Measurements from ENCODE around the gene AGGF1.
"Not testable (repeated sequence)": the region's sequence is repeated elsewhere in the genome, so short reads cannot be mapped to it uniquely, and the experiment has no call there.

AGGF1 gene, protein sequence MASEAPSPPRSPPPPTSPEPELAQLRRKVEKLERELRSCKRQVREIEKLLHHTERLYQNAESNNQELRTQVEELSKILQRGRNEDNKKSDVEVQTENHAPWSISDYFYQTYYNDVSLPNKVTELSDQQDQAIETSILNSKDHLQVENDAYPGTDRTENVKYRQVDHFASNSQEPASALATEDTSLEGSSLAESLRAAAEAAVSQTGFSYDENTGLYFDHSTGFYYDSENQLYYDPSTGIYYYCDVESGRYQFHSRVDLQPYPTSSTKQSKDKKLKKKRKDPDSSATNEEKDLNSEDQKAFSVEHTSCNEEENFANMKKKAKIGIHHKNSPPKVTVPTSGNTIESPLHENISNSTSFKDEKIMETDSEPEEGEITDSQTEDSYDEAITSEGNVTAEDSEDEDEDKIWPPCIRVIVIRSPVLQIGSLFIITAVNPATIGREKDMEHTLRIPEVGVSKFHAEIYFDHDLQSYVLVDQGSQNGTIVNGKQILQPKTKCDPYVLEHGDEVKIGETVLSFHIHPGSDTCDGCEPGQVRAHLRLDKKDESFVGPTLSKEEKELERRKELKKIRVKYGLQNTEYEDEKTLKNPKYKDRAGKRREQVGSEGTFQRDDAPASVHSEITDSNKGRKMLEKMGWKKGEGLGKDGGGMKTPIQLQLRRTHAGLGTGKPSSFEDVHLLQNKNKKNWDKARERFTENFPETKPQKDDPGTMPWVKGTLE

GRCh38 chr5:77030097-77031071 lies at the start of gene AGGF1:
Gene AGGF1 (plus strand): TSS chr5:77030404. CDS start chr5:77030767, 363 bp downstream.
- DNase-seq (ENCODE audit: low spot score) = peak; percentile 91

- no peak for DNase-seq (ENCODE audit: low spot score)
These were observed 49.6 kb upstream of the AGGF1 start for GRCh38 chr5:76980518-76981144.

- no peak for DNase-seq (ENCODE audit: low spot score)
These were observed 47.8 kb upstream of the AGGF1 start for GRCh38 chr5:76982450-76982849.

DNA sequence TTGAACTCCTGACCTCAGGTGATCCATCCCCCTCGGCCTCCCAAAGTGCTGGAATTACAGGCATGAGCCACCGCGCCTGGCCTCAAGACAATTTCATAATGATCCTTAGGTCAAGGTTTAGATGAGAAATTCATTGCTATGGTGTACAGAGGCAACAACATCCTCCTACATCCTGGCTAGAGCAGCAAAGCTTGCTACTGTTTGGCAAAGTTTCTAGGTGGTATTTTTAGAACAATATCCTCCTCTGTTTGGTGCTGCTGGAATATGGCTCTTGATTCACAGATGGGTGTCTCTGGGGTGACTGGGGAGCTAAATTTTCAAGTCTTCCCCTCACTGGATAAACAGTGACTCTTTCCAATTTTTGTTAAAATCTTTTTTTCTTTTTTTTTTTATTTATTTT lies 46.7 kb upstream of the AGGF1 start:
- DNase-seq (ENCODE audit: low spot score) = no peak

DNA sequence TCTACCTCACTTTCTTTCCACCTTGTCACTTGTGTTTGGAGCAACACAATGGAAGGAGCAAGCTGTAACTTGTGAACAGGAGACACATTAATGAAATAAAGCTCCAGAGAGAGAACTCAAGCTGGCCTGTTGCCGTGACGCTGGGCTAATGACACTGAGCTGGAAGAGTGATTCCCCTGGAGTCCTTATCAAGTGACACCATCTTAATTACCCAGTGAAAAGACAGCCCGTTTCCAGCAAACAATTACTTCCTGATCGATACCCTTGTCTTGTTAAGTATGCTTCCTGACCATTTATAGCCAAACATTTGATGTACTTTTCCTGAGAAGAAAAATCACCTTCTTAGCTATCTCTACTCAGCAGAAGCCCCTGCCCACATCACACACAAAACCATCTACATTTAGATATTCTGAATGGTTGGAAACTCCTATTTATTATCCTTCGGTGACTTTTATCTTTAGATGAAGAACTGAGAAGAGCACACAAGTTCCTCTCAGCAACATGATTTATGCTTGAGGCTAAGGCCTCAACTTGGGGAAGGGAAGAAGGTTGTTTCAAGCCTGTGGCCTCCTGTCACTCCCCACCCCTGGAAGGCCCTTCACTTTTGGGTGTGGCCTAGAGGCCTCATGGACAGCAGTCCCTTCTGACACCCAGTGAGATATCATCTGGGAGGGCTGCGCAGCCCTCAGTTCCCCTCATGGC lies 43.2 kb upstream of the AGGF1 start:
- no peak for DNase-seq (ENCODE audit: low spot score)

DNA sequence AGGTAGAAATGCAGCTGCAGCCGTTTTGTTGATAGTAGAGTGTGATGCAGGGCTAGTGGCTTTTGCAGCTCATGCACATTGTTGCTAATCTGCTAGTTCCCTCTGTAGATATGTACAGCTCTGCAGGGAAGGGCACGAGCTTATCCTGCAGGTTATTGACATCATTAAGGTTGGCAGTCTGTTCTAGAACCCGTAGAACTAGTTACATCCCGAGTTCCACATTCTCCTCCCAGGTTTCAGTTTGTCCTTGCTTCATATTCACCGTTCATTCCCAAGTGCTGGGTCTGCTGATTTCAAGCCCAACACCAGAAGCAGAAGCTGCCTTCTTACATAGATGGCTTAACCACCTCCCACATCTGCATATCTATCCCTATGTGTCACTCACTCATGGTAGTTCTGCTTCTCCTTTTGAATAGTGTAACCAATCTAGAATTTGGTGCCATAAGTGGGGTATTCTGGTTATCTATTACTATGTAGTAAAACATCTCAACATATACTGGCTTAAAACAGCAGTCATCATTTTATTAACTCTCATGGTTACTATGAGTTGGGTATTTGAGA lies 39.2 kb upstream of the AGGF1 start:
- no peak for DNase-seq (ENCODE audit: low spot score)

GRCh38 chr5:76993436-76993835 lies 36.8 kb upstream of the AGGF1 start:
- DNase-seq (ENCODE audit: low spot score) = not testable (repeated sequence)

DNA sequence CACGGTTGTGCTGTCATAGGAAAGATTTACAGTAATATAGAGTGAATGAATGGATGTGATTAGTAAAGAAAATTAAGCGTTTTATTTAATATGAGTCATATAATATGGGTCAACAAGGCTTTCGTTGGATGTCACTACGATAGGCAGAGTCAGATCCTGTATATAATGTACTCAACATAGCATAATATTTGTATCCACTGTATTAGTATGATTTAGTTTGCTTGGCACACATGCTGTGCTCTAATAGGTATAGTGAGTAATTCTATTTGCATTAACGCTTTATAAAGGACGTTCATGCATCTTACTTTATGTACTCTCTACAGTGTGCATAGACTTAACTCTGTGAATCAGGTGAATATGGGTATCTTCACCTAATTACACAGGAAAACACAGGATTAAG lies 35.9 kb upstream of the AGGF1 start:
- no peak for DNase-seq (ENCODE audit: low spot score)

DNA sequence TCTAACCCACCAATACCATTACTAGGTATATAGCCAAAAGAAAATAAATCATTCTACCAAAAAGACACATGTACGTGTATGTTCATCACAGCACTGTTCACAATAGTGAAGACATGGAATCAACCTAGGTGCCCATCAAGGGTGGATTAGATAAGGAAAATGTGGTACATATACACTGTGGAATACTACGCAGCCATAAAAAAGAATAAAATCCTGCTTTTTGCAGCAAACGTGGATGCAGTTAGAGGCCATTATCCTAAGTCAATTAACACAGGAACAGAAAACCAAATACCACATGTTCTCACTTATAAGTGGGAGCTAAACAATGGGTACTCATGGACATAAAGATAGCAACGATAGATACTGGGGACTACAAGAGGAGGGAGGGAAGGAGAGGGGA lies 32.0 kb upstream of the AGGF1 start:
- DNase-seq (ENCODE audit: low spot score) = not testable (repeated sequence)

DNA sequence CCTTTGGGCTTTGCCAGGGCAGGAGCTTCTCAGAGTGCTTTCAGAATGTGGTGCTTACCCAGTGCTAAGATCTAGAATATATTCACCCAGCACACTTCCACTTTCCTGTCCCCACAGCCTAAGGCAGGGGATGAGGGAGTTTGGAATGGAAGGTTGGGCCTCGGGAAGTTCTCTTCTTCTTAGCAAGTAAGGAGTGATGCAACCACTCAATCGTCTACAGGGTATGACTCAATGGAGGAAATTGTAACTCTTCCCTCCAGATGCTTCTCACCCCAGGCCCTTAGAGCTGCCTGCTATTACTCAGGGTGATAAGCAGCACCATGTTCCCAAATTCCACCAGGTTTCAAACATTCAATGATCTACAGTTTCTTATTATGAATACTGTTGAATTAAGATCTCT lies 30.8 kb upstream of the AGGF1 start:
- peak; percentile 72 for DNase-seq (ENCODE audit: low spot score)

GRCh38 chr5:77003246-77003645 lies 27.0 kb upstream of the AGGF1 start:
- no peak for DNase-seq (ENCODE audit: low spot score)

GRCh38 chr5:77006124-77006523 lies 24.1 kb upstream of the AGGF1 start:
- no peak for DNase-seq (ENCODE audit: low spot score)

GRCh38 chr5:77008413-77008812 lies 21.8 kb upstream of the AGGF1 start:
- DNase-seq (ENCODE audit: low spot score) = no peak

DNA sequence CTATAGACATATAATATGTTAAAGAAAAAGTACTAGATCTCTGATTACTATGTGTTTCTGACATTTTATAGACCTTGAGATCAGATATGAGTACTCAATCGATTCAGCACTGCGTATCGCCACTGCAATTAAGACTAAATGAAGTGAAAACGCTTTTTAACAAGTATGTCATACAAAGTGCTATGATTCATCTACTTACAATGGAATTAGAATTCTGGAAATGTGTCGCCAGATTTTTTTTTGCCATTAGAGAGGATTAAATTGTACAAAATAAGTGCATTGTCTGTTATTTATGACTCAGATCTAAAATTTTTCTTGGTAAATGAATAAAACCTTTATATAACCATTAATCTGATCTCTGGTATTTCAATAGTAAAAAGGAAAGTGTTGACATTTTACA lies 20.0 kb upstream of the AGGF1 start:
- no peak for DNase-seq (ENCODE audit: low spot score)

DNA sequence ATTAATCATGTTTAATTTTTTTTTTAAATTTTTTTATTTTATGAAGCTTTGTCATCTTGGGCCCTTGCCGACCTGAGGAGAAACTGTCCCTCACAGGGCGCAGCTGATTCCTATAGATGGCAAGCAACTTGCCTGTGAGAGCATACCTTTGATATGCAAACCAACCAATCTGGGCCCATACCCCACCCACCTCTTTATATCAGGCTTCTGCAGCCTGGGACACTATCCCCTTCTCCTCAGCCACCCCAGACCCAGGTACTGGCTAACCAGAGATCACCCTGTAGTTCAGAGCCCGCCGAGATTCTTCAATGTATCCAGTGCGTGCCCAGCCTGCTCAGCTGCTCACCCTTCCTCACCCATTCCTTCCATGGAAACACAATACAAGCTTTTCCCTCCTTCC lies 18.7 kb upstream of the AGGF1 start:
- DNase-seq (ENCODE audit: low spot score) = no peak

DNA sequence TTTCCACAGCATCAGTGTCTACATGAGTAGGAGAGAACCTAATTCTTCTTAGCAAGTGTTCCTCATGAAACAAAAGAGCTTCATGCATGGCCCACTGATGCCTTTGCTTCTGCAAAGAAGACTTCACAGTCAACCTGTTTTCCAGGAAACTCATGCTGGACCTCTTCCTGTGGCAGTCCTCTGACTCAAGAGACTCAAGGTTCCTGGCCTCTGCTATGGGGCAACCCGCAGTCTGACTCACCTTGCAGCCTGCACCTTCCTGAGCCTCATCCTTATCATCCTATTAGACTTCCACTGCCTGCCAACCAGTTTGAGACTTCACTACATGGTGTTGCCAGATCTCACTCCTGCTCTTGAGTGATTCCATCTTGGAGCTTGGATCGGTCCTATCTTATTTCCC lies 17.6 kb upstream of the AGGF1 start:
- DNase-seq (ENCODE audit: low spot score) = no peak

- DNase-seq (ENCODE audit: low spot score) = peak; percentile 27
These were observed 14.2 kb upstream of the AGGF1 start for GRCh38 chr5:77015938-77016569.

DNA sequence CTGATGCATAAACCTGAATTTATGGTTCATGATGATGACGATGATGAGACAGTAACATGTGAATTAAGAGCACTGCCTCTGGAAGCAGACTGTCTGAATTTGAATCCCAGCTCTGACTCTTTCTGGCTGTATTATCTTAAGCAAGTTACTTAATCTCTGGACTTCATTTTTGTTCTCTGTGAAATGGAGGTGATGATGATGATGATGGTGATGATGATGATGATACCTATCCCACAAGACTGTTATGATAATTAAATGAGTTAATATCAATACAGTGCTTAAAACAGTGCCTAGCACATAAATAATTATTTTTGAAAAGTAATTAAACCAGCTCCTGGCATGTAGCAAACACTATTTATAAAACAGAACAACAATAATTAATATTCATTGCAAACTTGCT lies 13.2 kb upstream of the AGGF1 start:
- DNase-seq (ENCODE audit: low spot score) = no peak

DNA sequence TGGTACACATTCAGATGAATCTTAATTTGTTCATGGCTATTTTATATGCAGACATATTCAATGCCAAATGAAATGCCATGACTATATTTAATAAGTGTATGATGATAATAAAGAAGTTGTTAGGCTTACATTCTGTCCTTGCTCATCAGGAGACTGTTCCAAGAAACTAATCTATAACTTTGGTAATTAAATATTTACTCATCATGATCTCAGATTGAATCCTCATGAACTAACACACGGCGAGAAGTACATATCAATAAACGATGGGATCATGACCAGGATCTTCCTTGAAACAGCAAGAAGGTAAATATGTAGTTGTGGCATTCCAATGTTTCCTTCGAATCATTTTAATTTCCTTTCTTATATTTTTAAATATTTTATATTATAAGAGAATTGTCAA lies 12.5 kb upstream of the AGGF1 start:
- DNase-seq (ENCODE audit: low spot score) = no peak
